Skeletal muscle cell (primary cell): ENCODE data around the gene IL19.
"Not testable (repeated sequence)": the region's sequence is repeated elsewhere in the genome, so short reads cannot be mapped to it uniquely, and the experiment has no call there.

ENCODE experiments used
- DNase-seq: peaks from one replicate; pipeline ENCODE4 v3.0.0-alpha.2; 2010; ENCODE audit warnings: low read depth
- H3K4me3 ChIP-seq: 2 replicates; pipeline ENCODE4 v1.5.1; 2011; ENCODE audit warnings: low read depth, mild to moderate bottlenecking, control low read depth, low read length, moderate library complexity

Gene IL19

GRCh38 chr1:206768472-206769303, 1.9 kb upstream of the IL19 start:
- DNase-seq, result no peak
- H3K4me3 ChIP-seq, result no peak overlapping the region

GRCh38 chr1:206769304-206769731, 1.3 kb upstream of the IL19 start:
- H3K4me3 ChIP-seq, result no peak overlapping the region
- DNase-seq, result no peak

- no peak for DNase-seq
Measured at GRCh38 chr1:206771338-206771692, 742 bp downstream of the IL19 start.

DNA sequence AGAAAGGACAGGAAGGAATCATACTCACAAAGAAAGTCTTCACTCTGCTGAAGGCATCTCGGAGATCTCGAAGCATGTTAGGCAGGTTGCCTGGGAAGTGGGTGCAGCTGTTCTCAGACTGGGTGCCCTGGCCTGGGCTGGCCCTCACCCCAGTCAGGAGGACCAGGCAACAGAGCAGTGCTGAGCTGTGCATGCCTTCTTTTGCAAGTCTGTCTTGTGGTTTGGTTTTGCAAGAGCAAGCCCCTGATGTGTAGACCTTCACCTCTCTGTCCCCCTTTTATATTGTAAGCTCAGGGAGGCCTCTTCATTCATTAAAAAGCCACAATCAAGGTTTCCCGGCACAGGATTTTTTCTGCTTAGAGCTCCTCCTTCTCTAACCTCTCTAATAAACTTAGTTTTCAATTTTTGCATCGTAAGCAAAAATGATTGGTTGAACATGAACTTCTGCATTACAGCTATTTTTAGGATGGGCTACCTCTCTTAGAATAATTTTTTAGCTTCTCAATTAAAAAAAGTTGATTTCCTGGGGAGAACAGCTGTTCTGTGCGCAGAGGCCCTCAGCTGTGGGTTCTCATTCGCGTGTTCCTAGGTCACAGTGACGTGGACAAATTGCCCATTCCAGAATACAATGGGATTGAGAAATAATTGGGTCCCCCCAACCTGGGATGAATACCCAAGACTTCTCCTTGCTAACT, 1.8 kb downstream of the IL19 start, which contains the start of gene IL10:
Gene IL10, minus strand, starts transcription at position 252 of the 695 bp plus-strand sequence. Its CDS starts 59 bp downstream, at position 193.
- DNase-seq, result no peak
- H3K4me3 ChIP-seq, result no peak within 1 kb of the TSS

More at GRCh38 chr1:206771338-206771692, 742 bp downstream of the IL19 start:
- no peak overlapping the region for H3K4me3 ChIP-seq

DNA sequence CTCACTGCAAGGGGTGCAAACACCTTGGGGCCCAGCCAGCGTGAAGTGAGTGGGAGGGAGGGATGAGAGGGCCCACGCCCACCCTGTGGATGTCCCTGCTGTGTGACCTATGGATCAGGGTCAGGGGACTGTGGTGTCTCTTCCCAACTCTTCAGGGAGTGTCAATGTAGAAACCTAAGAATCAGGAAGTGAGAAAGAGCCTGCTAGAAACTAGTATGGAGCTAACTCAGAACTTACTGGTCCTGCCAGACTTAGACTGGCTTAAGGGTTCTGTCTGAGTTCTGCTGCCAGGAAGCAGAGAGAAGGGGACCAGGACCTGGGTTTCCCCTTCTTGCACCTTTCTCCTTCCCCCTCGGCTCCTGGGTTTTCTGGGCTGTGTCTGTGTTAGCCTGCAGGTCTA, 3.5 kb downstream of the IL19 start:
- DNase-seq, result no peak
- no peak overlapping the region for H3K4me3 ChIP-seq

DNA sequence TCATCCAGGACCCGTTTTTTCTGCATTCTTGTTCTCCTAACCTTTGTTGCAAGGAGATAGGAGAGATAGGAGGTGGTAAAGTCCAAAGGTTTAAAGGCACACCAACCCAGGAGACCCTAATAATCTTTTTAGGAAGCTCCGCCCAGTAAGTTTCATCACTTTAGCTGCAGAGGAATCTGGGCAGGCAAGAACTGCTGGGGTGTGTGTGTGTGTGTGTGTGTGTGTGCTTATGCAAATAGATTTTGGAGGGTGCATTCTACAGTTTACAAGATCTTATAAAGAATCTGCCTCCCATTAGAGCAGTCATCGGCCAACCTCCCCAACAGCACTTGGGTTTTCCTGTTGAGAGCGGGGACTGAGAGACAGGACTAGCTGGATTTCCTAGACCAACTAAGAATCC, 5.7 kb downstream of the IL19 start:
- H3K4me3 ChIP-seq, result no peak overlapping the region
- no peak for DNase-seq

GRCh38 chr1:206778031-206778430, 7.5 kb downstream of the IL19 start:
- H3K4me3 ChIP-seq, result no peak overlapping the region
- no peak for DNase-seq

GRCh38 chr1:206778911-206779310, 8.3 kb downstream of the IL19 start:
- H3K4me3 ChIP-seq, DNase-seq: not testable (repeated sequence)

DNA sequence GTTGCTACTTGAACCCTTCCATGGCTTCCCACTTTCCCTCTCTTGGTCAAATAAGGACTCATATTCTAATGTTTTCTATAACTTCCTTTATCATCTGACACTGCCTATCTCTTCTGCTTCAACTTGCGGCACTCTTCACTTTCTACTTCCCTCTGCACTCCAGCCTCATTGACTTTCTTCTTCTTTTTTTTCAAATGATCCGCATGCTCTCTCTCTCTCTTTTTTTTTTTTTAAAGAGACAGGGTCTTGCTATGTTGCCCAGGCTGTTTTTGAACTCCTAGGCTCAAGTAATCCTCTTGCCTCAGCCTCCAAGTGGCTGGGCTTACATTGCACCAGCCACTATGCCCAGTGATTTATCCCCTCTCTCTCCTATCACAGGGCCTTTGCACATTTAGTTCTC, 9.1 kb downstream of the IL19 start:
- no peak for DNase-seq
- no peak overlapping the region for H3K4me3 ChIP-seq

- H3K4me3 ChIP-seq, result no peak overlapping the region
- DNase-seq, result no peak
Measured at GRCh38 chr1:206782448-206782847, 11.9 kb downstream of the IL19 start.

- H3K4me3 ChIP-seq, result no peak overlapping the region
- DNase-seq, result no peak
Measured at GRCh38 chr1:206783506-206783905, 12.9 kb downstream of the IL19 start.

DNA sequence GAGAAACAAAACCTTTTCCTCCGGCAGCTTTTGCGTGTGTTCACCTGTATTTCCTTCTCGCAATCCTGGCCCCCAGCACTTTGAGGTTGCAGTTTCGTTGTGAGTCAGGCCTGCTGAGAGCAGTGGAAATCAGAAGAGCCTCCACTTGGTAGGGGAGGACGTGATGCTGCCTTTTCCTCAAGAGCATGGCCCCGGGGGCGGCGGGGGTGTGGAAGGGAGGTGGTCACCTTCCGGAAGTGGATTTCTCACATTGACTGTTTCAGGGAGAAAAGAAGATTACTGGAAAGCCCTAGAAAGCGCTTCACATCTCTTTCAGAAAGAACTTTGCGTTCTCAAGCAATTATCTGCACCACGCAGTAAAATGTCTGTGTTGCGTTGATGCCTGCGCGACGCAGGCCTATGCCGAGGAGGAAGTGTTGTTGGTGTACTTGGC, 13.9 kb downstream of the IL19 start:
- no peak overlapping the region for H3K4me3 ChIP-seq
- no peak for DNase-seq

- no peak for DNase-seq
- no peak overlapping the region for H3K4me3 ChIP-seq
Measured at GRCh38 chr1:206785182-206785765, 14.7 kb downstream of the IL19 start.

DNA sequence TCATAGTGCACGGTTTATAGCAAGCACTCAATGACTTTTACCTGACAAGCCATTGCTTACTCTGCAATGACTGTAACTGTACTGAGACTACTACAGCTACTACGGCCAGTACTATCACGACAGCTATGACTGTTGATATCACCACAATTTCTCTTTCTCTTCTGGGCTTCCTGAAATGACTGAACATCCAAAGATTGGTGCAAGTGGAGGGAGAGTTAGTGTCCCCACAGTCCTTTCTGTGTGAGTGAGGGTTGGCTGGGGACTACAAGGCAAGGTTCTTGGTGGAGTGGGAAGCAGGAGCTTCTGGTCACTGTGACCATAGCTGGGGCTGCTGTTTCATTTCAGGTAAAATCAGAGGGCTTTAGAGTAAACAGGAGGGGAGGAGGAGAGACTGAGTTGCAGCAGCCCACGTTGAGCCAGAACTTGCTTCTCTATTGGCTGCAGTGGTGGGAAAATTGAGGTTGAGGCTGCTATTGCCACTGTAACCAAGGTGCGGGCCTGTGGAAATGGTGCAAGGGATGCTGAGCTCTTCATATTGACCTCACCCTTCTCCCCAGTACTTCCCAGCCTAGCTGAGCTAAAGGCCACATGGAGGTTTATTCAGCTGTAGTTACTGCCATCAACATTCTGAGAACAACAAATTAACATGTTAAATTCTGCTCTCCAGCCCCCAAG, 15.8 kb downstream of the IL19 start:
- no peak for DNase-seq
- no peak overlapping the region for H3K4me3 ChIP-seq

- no peak overlapping the region for H3K4me3 ChIP-seq
- DNase-seq, result no peak
Measured at GRCh38 chr1:206787891-206788290, 17.3 kb downstream of the IL19 start.

- no peak overlapping the region for H3K4me3 ChIP-seq
- no peak for DNase-seq
Measured at GRCh38 chr1:206788487-206789050, 18.0 kb downstream of the IL19 start.

GRCh38 chr1:206790502-206791250, 20.1 kb downstream of the IL19 start:
- DNase-seq, result no peak
- H3K4me3 ChIP-seq, result no peak overlapping the region

GRCh38 chr1:206792939-206793607, 22.5 kb downstream of the IL19 start:
- no peak for DNase-seq
- H3K4me3 ChIP-seq, result no peak overlapping the region
